Measurements from ENCODE around the gene RIOX2.

DNA sequence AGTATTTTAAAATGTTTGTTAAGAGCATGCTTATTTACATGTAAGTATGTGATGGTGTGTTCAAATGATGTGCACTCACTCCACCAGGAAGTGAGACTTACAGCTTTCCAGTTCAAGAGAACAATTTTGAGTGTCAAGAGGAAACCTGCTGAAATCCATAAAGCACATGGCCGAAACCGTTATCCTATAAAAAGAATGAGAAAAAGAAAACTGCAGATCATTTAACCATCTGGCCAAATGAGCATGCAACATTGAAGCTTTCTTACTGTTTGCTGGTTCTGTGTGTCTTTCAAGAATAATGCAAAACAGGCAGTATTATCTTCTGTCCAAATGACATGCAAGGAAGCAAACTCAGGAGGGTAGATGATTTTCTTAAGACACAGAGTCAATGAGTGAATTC, 36.6 kb upstream of the RIOX2 start:
- TF ChIP-seq, protein P1, sequence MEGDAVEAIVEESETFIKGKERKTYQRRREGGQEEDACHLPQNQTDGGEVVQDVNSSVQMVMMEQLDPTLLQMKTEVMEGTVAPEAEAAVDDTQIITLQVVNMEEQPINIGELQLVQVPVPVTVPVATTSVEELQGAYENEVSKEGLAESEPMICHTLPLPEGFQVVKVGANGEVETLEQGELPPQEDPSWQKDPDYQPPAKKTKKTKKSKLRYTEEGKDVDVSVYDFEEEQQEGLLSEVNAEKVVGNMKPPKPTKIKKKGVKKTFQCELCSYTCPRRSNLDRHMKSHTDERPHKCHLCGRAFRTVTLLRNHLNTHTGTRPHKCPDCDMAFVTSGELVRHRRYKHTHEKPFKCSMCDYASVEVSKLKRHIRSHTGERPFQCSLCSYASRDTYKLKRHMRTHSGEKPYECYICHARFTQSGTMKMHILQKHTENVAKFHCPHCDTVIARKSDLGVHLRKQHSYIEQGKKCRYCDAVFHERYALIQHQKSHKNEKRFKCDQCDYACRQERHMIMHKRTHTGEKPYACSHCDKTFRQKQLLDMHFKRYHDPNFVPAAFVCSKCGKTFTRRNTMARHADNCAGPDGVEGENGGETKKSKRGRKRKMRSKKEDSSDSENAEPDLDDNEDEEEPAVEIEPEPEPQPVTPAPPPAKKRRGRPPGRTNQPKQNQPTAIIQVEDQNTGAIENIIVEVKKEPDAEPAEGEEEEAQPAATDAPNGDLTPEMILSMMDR (IDR thresholded peaks at IDR 0.05), result no peak
- TF ChIP-seq EP300 (IDR thresholded peaks at IDR 0.05), result no peak
- TF ChIP-seq POLR2A (IDR thresholded peaks at IDR 0.05), result no peak
- no peak for TF ChIP-seq POLR2AphosphoS5 (IDR thresholded peaks at IDR 0.05)

Data from gastroesophageal sphincter (tissue), 3 donors.